Stomach smooth muscle (tissue), 2 donors: Measurements from ENCODE around the gene ZNF705A.
"Not testable (repeated sequence)": the region's sequence is repeated elsewhere in the genome, so short reads cannot be mapped to it uniquely, and the experiment has no call there.

ENCODE experiments used
- H3K27ac ChIP-seq: one replicate; pipeline ENCODE4 v1.7.0; 2013; ENCODE audit warnings: mild to moderate bottlenecking, low read length, inconsistent platforms
- H3K27me3 ChIP-seq, 2 donors: one replicate each; pipeline ENCODE4 v1.7.0; 2013; ENCODE audit warnings: low read length in 2 of 2; ENCODE audit not compliant: insufficient read depth in 2 of 2, control insufficient read depth in 1 of 2
- H3K36me3 ChIP-seq, 2 donors: one replicate each; pipeline ENCODE4 v1.7.0; 2013; ENCODE audit warnings: low read length in 2 of 2; ENCODE audit not compliant: control insufficient read depth in 2 of 2, insufficient read depth in 2 of 2
- H3K4me1 ChIP-seq: one replicate; pipeline ENCODE4 v1.7.0; 2013; ENCODE audit warnings: low read length; ENCODE audit not compliant: control insufficient read depth, insufficient read depth
- H3K4me3 ChIP-seq, 2 donors: one replicate each; pipeline ENCODE4 v1.7.0; 2013; ENCODE audit warnings: low read length in 2 of 2
- H3K9ac ChIP-seq, 2 donors: one replicate each; pipeline ENCODE4 v1.7.0; 2013; ENCODE audit warnings: low read length in 2 of 2, mild to moderate bottlenecking in 1 of 2
- H3K9me3 ChIP-seq, 2 donors: one replicate each; pipeline ENCODE4 v1.7.0; 2013; ENCODE audit warnings: low read length in 2 of 2; ENCODE audit not compliant: control insufficient read depth in 2 of 2
- donor health status: healthy.
- donor health status: Pancreatic carcinoma.

ZNF705A gene

GRCh38 chr12:8228607-8229006 lies 71.8 kb downstream of the ZNF705A start:
- H3K4me3 ChIP-seq, H3K9ac ChIP-seq, H3K27me3 ChIP-seq, H3K27ac ChIP-seq, H3K9me3 ChIP-seq, H3K36me3 ChIP-seq, H3K4me1 ChIP-seq: not testable (repeated sequence)

GRCh38 chr12:8229486-8229885 lies 72.7 kb downstream of the ZNF705A start:
- H3K9ac ChIP-seq, H3K36me3 ChIP-seq, H3K27ac ChIP-seq, H3K27me3 ChIP-seq, H3K4me1 ChIP-seq, H3K4me3 ChIP-seq, H3K9me3 ChIP-seq: not testable (repeated sequence)
